Measurements from ENCODE around the gene ASB3. TPM values are rescaled to one million over a fixed set of nuclear protein-coding genes. Genes with fewer than 3 reads are reported as not detected.
A peak's percentile ranks its signal among the peaks of the same experiment; 100 is the strongest.

ASB3 gene
- polyA plus RNA-seq, 2 of the 4 experiments (the other 2 are of a cell fraction) = 13.5 to 35.9 TPM

DNA sequence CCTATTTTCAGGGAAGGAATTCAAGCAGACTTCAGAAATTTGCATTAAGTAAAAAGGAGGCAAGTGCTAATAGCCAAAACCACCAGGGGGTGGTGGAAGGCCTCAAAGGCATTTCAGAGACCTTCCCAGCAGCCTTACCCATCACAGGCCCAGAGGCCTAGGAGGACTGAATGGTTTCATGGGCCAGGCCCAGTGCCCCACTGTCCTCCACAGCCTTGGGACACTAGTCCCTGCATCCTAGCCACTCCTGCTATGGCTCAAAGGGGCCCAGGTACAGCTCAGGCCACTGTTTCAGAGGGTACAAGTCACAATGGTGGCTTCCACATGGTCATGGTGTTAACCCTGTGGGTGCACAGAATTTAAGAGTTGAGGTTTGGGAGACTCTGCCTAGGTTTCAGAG is 77.8 kb downstream of the ASB3 start:
- Histone ChIP-seq H3K27ac (no peak overlapping the region), H3K4me3 (no peak overlapping the region), H3K9me3 (peaks cover 19% of the 10 kb centered on the region), H3K4me1 (no peaks in the 10 kb centered on the region), H3K4me2 (no peak overlapping the region)
- ChIA-PET POLR2A (no interaction called here), CTCF (no interaction called here)
- FAIRE-seq (no peak), DNase-seq (ENCODE audit: low read depth in 1 of 2, low spot score in 1 of 2) (no peak), ATAC-seq (no peak)
- TF ChIP-seq CBX2 (IDR thresholded peaks at IDR 0.05; ENCODE audit: borderline replicate concordance, low read depth) = no peak
- no peak for TF ChIP-seq RCOR1 (IDR thresholded peaks at IDR 0.05; ENCODE audit: low read depth, low read length)
- TF ChIP-seq ZFP36 (IDR thresholded peaks at IDR 0.05; ENCODE audit: borderline replicate concordance, partially characterized antibody) = peak; percentile 91
- TF ChIP-seq HOXB13 (CRISPR knock-in tag; IDR thresholded peaks at IDR 0.05; ENCODE audit: low read depth) = no peak
- no peak for TF ChIP-seq CHD4 (IDR thresholded peaks at IDR 0.05; ENCODE audit: borderline replicate concordance)
- TF ChIP-seq, protein P1, sequence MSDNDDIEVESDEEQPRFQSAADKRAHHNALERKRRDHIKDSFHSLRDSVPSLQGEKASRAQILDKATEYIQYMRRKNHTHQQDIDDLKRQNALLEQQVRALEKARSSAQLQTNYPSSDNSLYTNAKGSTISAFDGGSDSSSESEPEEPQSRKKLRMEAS (IDR thresholded peaks at IDR 0.05) = no peak
- TF ChIP-seq, protein P2, sequence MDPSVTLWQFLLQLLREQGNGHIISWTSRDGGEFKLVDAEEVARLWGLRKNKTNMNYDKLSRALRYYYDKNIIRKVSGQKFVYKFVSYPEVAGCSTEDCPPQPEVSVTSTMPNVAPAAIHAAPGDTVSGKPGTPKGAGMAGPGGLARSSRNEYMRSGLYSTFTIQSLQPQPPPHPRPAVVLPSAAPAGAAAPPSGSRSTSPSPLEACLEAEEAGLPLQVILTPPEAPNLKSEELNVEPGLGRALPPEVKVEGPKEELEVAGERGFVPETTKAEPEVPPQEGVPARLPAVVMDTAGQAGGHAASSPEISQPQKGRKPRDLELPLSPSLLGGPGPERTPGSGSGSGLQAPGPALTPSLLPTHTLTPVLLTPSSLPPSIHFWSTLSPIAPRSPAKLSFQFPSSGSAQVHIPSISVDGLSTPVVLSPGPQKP (IDR thresholded peaks at IDR 0.05; ENCODE audit: low read depth, low read length) = no peak
- TF ChIP-seq RFX5 (IDR thresholded peaks at IDR 0.05) = no peak

DNA sequence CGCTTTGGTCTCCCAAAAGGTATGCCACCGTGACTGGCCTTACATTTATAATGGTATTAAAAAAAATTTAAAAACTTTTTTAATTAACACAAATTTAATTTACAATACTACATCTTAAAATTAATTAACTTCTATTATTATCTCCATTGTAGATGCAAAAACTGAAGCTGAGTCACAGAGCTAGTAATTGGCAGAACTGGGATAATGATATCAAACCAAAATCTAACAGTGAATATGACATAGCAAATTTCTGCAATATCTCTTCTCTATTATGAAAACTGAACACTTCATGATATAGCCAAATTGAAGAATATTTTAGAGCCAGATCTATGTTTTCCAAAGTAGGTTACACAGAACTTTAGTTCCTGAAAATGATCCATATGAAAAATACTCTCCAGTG is 85.5 kb downstream of the ASB3 start:
- no peaks in the 10 kb centered on the region for H3K9me3 ChIP-seq
- H3K4me3 ChIP-seq = no peak overlapping the region
- no peak overlapping the region for H3K4me2 ChIP-seq
- DNase-seq (ENCODE audit: low read depth in 1 of 2, low spot score in 1 of 2) (no peak), FAIRE-seq (peak; percentile 54), ATAC-seq (no peak)
- no peaks in the 10 kb centered on the region for H3K4me1 ChIP-seq
- TF ChIP-seq, protein P3, sequence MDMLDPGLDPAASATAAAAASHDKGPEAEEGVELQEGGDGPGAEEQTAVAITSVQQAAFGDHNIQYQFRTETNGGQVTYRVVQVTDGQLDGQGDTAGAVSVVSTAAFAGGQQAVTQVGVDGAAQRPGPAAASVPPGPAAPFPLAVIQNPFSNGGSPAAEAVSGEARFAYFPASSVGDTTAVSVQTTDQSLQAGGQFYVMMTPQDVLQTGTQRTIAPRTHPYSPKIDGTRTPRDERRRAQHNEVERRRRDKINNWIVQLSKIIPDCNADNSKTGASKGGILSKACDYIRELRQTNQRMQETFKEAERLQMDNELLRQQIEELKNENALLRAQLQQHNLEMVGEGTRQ (IDR thresholded peaks at IDR 0.05) = no peak
- TF ChIP-seq MAZ (IDR thresholded peaks at IDR 0.05; ENCODE audit: borderline replicate concordance, low read depth, low read length) = no peak
- TF ChIP-seq, protein P4, sequence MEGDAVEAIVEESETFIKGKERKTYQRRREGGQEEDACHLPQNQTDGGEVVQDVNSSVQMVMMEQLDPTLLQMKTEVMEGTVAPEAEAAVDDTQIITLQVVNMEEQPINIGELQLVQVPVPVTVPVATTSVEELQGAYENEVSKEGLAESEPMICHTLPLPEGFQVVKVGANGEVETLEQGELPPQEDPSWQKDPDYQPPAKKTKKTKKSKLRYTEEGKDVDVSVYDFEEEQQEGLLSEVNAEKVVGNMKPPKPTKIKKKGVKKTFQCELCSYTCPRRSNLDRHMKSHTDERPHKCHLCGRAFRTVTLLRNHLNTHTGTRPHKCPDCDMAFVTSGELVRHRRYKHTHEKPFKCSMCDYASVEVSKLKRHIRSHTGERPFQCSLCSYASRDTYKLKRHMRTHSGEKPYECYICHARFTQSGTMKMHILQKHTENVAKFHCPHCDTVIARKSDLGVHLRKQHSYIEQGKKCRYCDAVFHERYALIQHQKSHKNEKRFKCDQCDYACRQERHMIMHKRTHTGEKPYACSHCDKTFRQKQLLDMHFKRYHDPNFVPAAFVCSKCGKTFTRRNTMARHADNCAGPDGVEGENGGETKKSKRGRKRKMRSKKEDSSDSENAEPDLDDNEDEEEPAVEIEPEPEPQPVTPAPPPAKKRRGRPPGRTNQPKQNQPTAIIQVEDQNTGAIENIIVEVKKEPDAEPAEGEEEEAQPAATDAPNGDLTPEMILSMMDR (IDR thresholded peaks at IDR 0.05) = no peak
- TF ChIP-seq NPAS2 (CRISPR knock-in tag; IDR thresholded peaks at IDR 0.05; ENCODE audit: borderline replicate concordance) = no peak
- TF ChIP-seq, protein P5, sequence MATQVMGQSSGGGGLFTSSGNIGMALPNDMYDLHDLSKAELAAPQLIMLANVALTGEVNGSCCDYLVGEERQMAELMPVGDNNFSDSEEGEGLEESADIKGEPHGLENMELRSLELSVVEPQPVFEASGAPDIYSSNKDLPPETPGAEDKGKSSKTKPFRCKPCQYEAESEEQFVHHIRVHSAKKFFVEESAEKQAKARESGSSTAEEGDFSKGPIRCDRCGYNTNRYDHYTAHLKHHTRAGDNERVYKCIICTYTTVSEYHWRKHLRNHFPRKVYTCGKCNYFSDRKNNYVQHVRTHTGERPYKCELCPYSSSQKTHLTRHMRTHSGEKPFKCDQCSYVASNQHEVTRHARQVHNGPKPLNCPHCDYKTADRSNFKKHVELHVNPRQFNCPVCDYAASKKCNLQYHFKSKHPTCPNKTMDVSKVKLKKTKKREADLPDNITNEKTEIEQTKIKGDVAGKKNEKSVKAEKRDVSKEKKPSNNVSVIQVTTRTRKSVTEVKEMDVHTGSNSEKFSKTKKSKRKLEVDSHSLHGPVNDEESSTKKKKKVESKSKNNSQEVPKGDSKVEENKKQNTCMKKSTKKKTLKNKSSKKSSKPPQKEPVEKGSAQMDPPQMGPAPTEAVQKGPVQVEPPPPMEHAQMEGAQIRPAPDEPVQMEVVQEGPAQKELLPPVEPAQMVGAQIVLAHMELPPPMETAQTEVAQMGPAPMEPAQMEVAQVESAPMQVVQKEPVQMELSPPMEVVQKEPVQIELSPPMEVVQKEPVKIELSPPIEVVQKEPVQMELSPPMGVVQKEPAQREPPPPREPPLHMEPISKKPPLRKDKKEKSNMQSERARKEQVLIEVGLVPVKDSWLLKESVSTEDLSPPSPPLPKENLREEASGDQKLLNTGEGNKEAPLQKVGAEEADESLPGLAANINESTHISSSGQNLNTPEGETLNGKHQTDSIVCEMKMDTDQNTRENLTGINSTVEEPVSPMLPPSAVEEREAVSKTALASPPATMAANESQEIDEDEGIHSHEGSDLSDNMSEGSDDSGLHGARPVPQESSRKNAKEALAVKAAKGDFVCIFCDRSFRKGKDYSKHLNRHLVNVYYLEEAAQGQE (IDR thresholded peaks at IDR 0.05) = no peak
- CTCF ChIA-PET = no interaction called here
- 96% methylated on average over 2 of the region's 2 CpGs for WGBS (ENCODE audit: missing lambda C conversion rate)
- no peak overlapping the region for H3K27ac ChIP-seq
- POLR2A ChIA-PET = no interaction called here

DNA sequence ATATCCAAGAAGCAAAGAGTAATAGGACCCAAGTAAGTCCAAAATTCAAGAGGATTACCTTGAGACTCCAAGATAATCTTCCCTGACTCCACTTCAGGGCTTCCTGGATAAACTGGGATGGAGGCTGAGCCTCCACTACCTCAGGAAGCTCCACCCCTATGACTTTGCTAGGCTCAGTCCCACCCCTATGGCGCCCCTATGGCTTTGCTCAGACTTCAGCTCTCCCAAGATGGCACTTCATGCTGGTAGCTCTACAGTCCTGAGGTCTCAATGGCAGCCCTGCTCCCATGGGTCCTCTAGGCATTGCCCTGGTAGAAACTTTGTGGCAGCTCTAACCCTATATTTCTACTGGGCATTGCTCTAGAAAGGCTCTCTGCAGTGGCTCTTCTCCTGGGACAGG is 89.1 kb downstream of the ASB3 start:
- H3K4me2 ChIP-seq = no peak overlapping the region
- no peak overlapping the region for H3K4me3 ChIP-seq
- H3K4me1 ChIP-seq = no peaks in the 10 kb centered on the region
- FAIRE-seq = no peak
- CTCF ChIA-PET = no interaction called here
- no peak for ATAC-seq
- TF ChIP-seq, protein P2 (IDR thresholded peaks at IDR 0.05; ENCODE audit: low read depth, low read length) = no peak
- TF ChIP-seq NR3C1 (IDR thresholded peaks at IDR 0.05) (no peak), TFCP2L1 (CRISPR knock-in tag; IDR thresholded peaks at IDR 0.05) (no peak), KDM5A (IDR thresholded peaks at IDR 0.05) (no peak), ZFP36 (IDR thresholded peaks at IDR 0.05; ENCODE audit: borderline replicate concordance, partially characterized antibody) (no peak), POLR2A (IDR thresholded peaks at IDR 0.05; ENCODE audit: low read length) (no peak), CHD4 (IDR thresholded peaks at IDR 0.05; ENCODE audit: borderline replicate concordance) (no peak), HOXB5 (CRISPR knock-in tag; IDR thresholded peaks at IDR 0.05) (no peak), KDM1A (IDR thresholded peaks at IDR 0.05; ENCODE audit: low read depth) (no peak), HDAC2 (IDR thresholded peaks at IDR 0.05) (no peak), FOSL2 (IDR thresholded peaks at IDR 0.05) (no peak), FOSL2 (CRISPR knock-in tag; IDR thresholded peaks at IDR 0.05) (no peak)
- TF ChIP-seq, protein P6, sequence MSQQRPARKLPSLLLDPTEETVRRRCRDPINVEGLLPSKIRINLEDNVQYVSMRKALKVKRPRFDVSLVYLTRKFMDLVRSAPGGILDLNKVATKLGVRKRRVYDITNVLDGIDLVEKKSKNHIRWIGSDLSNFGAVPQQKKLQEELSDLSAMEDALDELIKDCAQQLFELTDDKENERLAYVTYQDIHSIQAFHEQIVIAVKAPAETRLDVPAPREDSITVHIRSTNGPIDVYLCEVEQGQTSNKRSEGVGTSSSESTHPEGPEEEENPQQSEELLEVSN (IDR thresholded peaks at IDR 0.05; ENCODE audit: borderline replicate concordance, low read depth) = no peak
- TF ChIP-seq, protein P3 (IDR thresholded peaks at IDR 0.05) = no peak
- no peaks in the 10 kb centered on the region for H3K9me3 ChIP-seq
- no peak for DNase-seq (ENCODE audit: low read depth in 1 of 2, low spot score in 1 of 2)
- no peak overlapping the region for H3K27ac ChIP-seq
- POLR2A ChIA-PET = no interaction called here
- 100% methylated on average over 1 of the region's 1 CpG for WGBS (ENCODE audit: missing lambda C conversion rate)
